H9 (cell line): ENCODE measurements around the gene NEDD9. TPM values are rescaled to one million over a fixed set of nuclear protein-coding genes. Genes with fewer than 3 reads are reported as not detected.

ENCODE experiments used
- DNase-seq: peaks from one replicate; pipeline ENCODE4 v3.0.0-alpha.2; 2017
- H2AFZ ChIP-seq: one replicate; pipeline ENCODE4 v1.6.1; 2013; ENCODE audit warnings: mild to moderate bottlenecking, low read length, control low read depth, moderate library complexity
- H2AK5ac ChIP-seq: 2 replicates; pipeline ENCODE4 v1.6.1; 2013; ENCODE audit warnings: low read length, control low read depth, mixed read lengths; ENCODE audit not compliant: insufficient read length
- H2BK120ac ChIP-seq: one replicate; pipeline ENCODE4 v1.6.1; 2013; ENCODE audit warnings: low read depth, mild to moderate bottlenecking, low read length, control low read depth, inconsistent platforms; ENCODE audit not compliant: poor library complexity, severe bottlenecking
- H2BK12ac ChIP-seq: 2 replicates; pipeline ENCODE4 v1.6.1; 2013; ENCODE audit warnings: low read length, control low read depth, mixed read lengths, low read depth; ENCODE audit not compliant: insufficient read length
- H2BK15ac ChIP-seq: 2 replicates; pipeline ENCODE4 v1.6.1; 2013; ENCODE audit warnings: low read depth, low read length, control low read depth
- H2BK20ac ChIP-seq: one replicate; pipeline ENCODE4 v1.6.1; 2013; ENCODE audit warnings: low read depth, mild to moderate bottlenecking, low read length, control low read depth, inconsistent platforms; ENCODE audit not compliant: poor library complexity, severe bottlenecking
- H2BK5ac ChIP-seq: 2 replicates; pipeline ENCODE4 v1.6.1; 2013; ENCODE audit warnings: low read length, control low read depth, mixed read lengths; ENCODE audit not compliant: insufficient read length
- H3K14ac ChIP-seq: 2 replicates; pipeline ENCODE4 v1.6.1; 2013; ENCODE audit warnings: low read length, control low read depth; ENCODE audit not compliant: insufficient read depth
- H3K18ac ChIP-seq: 2 replicates; pipeline ENCODE4 v1.6.1; 2013; ENCODE audit warnings: low read depth, mild to moderate bottlenecking, mixed read lengths, low read length, control low read depth; ENCODE audit not compliant: insufficient read length
- H3K23ac ChIP-seq: 2 replicates; pipeline ENCODE4 v1.6.1; 2013; ENCODE audit warnings: low read length, control low read depth, mixed read lengths, low read depth; ENCODE audit not compliant: insufficient read length
- H3K23me2 ChIP-seq: 2 replicates; pipeline ENCODE4 v1.6.1; 2013; ENCODE audit warnings: low read depth, mild to moderate bottlenecking, mixed read lengths, low read length, control low read depth; ENCODE audit not compliant: insufficient read length, poor library complexity, severe bottlenecking
- H3K27ac ChIP-seq: 2 replicates; pipeline ENCODE4 v1.5.1; 2013; ENCODE audit warnings: low read length, control low read depth, mixed read lengths, low read depth; ENCODE audit not compliant: insufficient read length
- H3K27me3 ChIP-seq: 2 replicates; pipeline ENCODE4 v1.6.1; 2013; ENCODE audit warnings: low read length, control low read depth, inconsistent platforms; ENCODE audit not compliant: insufficient read depth
- H3K4ac ChIP-seq: 2 replicates; pipeline ENCODE4 v1.6.1; 2013; ENCODE audit warnings: low read depth, mild to moderate bottlenecking, control low read depth, inconsistent platforms, low read length, moderate library complexity
- H3K4me1 ChIP-seq: 2 replicates; pipeline ENCODE4 v1.6.1; 2013; ENCODE audit warnings: low read length, control low read depth, inconsistent platforms; ENCODE audit not compliant: insufficient read depth
- H3K4me2 ChIP-seq: 2 replicates; pipeline ENCODE4 v1.6.1; 2013; ENCODE audit warnings: low read length, control low read depth, mixed read lengths; ENCODE audit not compliant: insufficient read length, insufficient read depth
- H3K56ac ChIP-seq: 2 replicates; pipeline ENCODE4 v1.6.1; 2013; ENCODE audit warnings: low read depth, mild to moderate bottlenecking, mixed read lengths, low read length, control low read depth; ENCODE audit not compliant: insufficient read length
- H3K79me1 ChIP-seq: 2 replicates; pipeline ENCODE4 v1.6.1; 2013; ENCODE audit warnings: low read depth, mild to moderate bottlenecking, moderate library complexity, low read length, control low read depth, inconsistent platforms; ENCODE audit not compliant: insufficient read depth, poor library complexity, severe bottlenecking
- H3K79me2 ChIP-seq: 2 replicates; pipeline ENCODE4 v1.6.1; 2013; ENCODE audit warnings: low read length, control low read depth, inconsistent platforms; ENCODE audit not compliant: insufficient read depth
- H3K9ac ChIP-seq: 2 replicates; pipeline ENCODE4 v1.6.1; 2013; ENCODE audit warnings: low read length, control low read depth, mixed read lengths; ENCODE audit not compliant: insufficient read length; ENCODE audit errors: extremely low read depth
- H3K9me3 ChIP-seq: one replicate; pipeline ENCODE4 v1.6.1; 2013; ENCODE audit warnings: low read depth, low read length, inconsistent platforms; ENCODE audit not compliant: control insufficient read depth
- H3T11ph ChIP-seq: one replicate; pipeline ENCODE4 v1.6.1; 2013; ENCODE audit warnings: mild to moderate bottlenecking, low read length, control low read depth, inconsistent platforms
- H4K20me1 ChIP-seq: one replicate; pipeline ENCODE4 v1.6.1; 2013; ENCODE audit not compliant: control insufficient read depth, insufficient read length, insufficient read depth
- H4K5ac ChIP-seq: 2 replicates; pipeline ENCODE4 v1.6.1; 2013; ENCODE audit warnings: low read depth, mild to moderate bottlenecking, mixed read lengths, low read length, control low read depth; ENCODE audit not compliant: insufficient read length
- H4K8ac ChIP-seq: replicated peaks from 2 replicates; pipeline ENCODE4 v1.6.1; 2013; ENCODE audit warnings: low read length, control low read depth, mixed read lengths, low read depth; ENCODE audit not compliant: insufficient read length
- H4K91ac ChIP-seq: 2 replicates; pipeline ENCODE4 v1.6.1; 2013; ENCODE audit warnings: low read depth, mild to moderate bottlenecking, moderate library complexity, mixed read lengths, low read length, control low read depth; ENCODE audit not compliant: insufficient read length
- H3K27ac Mint-ChIP-seq, 3 experiments: 2 replicates in 2 of 3; 3 replicates in 1 of 3; pipeline ENCODE4 v1.8.0; 2020 to 2021; ENCODE audit warnings: mixed read lengths in 3 of 3, mild to moderate bottlenecking in 1 of 3, moderate library complexity in 1 of 3
- H3K27me3 Mint-ChIP-seq: 2 replicates; pipeline ENCODE4 v1.8.0; 2021; ENCODE audit warnings: low read depth, mild to moderate bottlenecking, moderate library complexity, mixed read lengths
- H3K36me3 Mint-ChIP-seq, 3 experiments: 2 replicates in 2 of 3; 3 replicates in 1 of 3; pipeline ENCODE4 v1.8.0; 2020 to 2021; ENCODE audit warnings: low read depth in 3 of 3, mixed read lengths in 3 of 3; ENCODE audit not compliant: insufficient read depth in 1 of 3
- H3K4me1 Mint-ChIP-seq, 2 experiments: 2 replicates each; pipeline ENCODE4 v1.8.0; 2020; ENCODE audit warnings: mixed read lengths in 2 of 2
- H3K4me3 Mint-ChIP-seq, 2 experiments: 2 replicates in 1 of 2; 3 replicates in 1 of 2; pipeline ENCODE4 v1.8.0; 2020 to 2021; ENCODE audit warnings: mild to moderate bottlenecking in 2 of 2, mixed read lengths in 2 of 2, moderate library complexity in 1 of 2
- H3K9me3 Mint-ChIP-seq, 2 experiments: 2 replicates in 1 of 2; 3 replicates in 1 of 2; pipeline ENCODE4 v1.8.0; 2020; ENCODE audit warnings: mild to moderate bottlenecking in 2 of 2, mixed read lengths in 2 of 2, moderate library complexity in 1 of 2
- CTCF ChIP-seq: fragments of 200-600 bp; sonication (generic); conservative IDR thresholded peaks from 3 replicates; pipeline ENCODE4 v1.8.0; 2021; ENCODE audit warnings: antibody characterized with exemption, mild to moderate bottlenecking
- WGBS: extraction: QIAGEN DNeasy Blood & Tissue Kit; methylation state at CpG from one replicate; pipeline ENCODE4 v1.1.7; 2013; ENCODE audit warnings: missing lambda C conversion rate, low lambda C conversion rate, mixed read lengths; ENCODE audit not compliant: insufficient read length; ENCODE audit errors: extremely low coverage; 5-methylcytosine and 5-hydroxymethylcytosine counted together
- total RNA-seq: library from RNA; stranded (reverse); gene quantifications from 2 replicates; pipeline ENCODE4 v1.2.1, GENCODE V29; 2021

Gene NEDD9
- total RNA-seq, 1 experiment from 2014 or later, result 5.5 TPM

DNA sequence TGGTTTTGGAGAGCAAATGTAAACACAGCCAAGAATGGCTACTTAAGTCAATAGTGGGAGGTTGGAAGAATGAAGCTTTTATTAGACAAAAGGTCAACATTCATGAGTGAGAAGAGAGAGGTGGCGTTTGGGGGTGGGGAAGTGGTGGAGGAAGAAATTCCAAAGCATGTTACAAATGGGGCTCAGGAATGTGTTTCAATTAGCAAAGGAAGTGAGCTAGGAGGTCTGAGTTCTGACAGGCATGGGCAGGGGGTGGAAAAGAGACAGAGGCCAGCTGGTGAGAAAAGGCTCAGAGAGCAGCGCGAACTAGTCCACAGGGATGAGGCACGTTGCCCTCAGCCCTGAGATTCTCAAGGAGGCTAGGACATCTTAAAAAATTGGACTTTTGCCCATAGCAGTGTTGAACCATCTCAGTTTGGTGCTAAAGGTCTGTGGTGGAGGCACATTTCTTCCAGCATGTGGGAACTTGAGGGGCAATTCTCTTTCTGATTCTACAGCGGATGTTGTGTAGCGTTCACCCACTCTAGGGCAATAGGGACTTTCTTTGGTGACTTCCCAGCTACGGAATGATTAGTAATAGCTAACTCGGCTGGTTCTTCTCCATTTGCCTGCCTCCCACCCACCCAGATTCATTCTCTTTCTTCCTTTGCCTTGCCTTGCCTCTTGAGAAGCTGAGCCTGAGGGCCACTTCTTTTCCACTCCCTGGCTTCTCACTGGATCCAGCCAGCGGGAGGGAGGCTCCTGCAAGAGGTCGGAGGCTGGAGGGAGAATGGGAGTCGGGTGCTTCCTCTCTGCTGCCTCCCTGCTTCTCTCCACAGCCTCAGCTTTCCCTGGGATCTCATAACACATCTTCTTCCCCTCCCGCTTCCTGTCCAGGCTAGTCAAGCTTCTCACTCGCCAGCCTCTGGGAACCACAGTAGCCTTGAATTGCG, 45.1 kb upstream of the NEDD9 start:
- Histone ChIP-seq H3K18ac (peak overlapping the region; percentile 82), H3K23ac (no peak overlapping the region), H3K27me3 (no peaks in the 10 kb centered on the region), H3K9ac (no peak overlapping the region), H3K14ac (peak overlapping the region; percentile 6), H2BK12ac (peak overlapping the region; percentile 55), H3K79me1 (no peaks in the 10 kb centered on the region), H3K9me3 (no peaks in the 10 kb centered on the region), H3K23me2 (no peaks in the 10 kb centered on the region), H4K8ac (no peak overlapping the region), H2BK120ac (no peak overlapping the region), H3K4me2 (no peak overlapping the region), H4K5ac (no peak overlapping the region), H2AK5ac (no peak overlapping the region), H3K56ac (no peak overlapping the region), H2BK20ac (no peak overlapping the region), H3T11ph (no peak overlapping the region), H2BK5ac (no peak overlapping the region), H3K4me1 (peaks cover 14% of the 10 kb centered on the region; the same call in 1 of the 2 replicates), H2AFZ (no peak overlapping the region), H4K91ac (peak overlapping the region; percentile 90), H2BK15ac (peak overlapping the region; percentile 91), H3K79me2 (no peaks in the 10 kb centered on the region), H4K20me1 (no peaks in the 10 kb centered on the region), H3K27ac (no peak overlapping the region), H3K4ac (no peak overlapping the region; the same call in 1 of the 2 replicates)
- Mint-ChIP-seq H3K36me3 (no peaks in the 10 kb centered on the region), H3K4me1 (peaks cover 29 to 30% of the 10 kb centered on the region in 2 experiments), H3K4me3 (no peak overlapping the region), H3K27me3 (peaks cover 7% of the 10 kb centered on the region), H3K27ac (peak overlapping the region; percentile 34 to 88 (median 62); a peak in 6 of 7 replicates), H3K9me3 (no peaks in the 10 kb centered on the region)
- DNase-seq, result peak; percentile 60
- no peak for TF ChIP-seq CTCF
- WGBS, result no CpG with 5 or more reads among the region's 14 CpGs
